Skin epidermis (tissue), 12 donors: ENCODE measurements around the gene MPDU1.
A peak's percentile ranks its signal among the peaks of the same experiment; 100 is the strongest.

Experiments used
- H3K27ac ChIP-seq, 21 experiments: fragments of 200-600 bp; sonication (generic) in 11 of 21; one replicate each; pipeline ENCODE4 v1.5.0; 2020; ENCODE audit warnings: mild to moderate bottlenecking in 3 of 21, inconsistent platforms in 2 of 21, moderate library complexity in 2 of 21
- H3K4me3 ChIP-seq, 7 experiments: fragments of 200-600 bp; sonication (generic) in 2 of 7; one replicate each; pipeline ENCODE4 v1.5.0; 2020; ENCODE audit warnings: inconsistent platforms in 2 of 7, mild to moderate bottlenecking in 2 of 7, moderate library complexity in 1 of 7

Gene MPDU1

GRCh38 chr17:7583253-7584109 lies at the start of gene MPDU1:
Gene MPDU1 (plus strand): TSS chr17:7583852. CDS start chr17:7583863, 11 bp downstream.
- Histone ChIP-seq H3K27ac (peak within 1 kb of the TSS; percentile 68 to 99 (median 93)), H3K4me3 (peak within 1 kb of the TSS; percentile 32 to 57 (median 46))

GRCh38 chr17:7538050-7538449 lies 45.6 kb upstream of the MPDU1 start:
- Histone ChIP-seq H3K27ac (no peak overlapping the region), H3K4me3 (no peak overlapping the region)

- Histone ChIP-seq H3K27ac (no peak overlapping the region), H3K4me3 (no peak overlapping the region)
Measured at GRCh38 chr17:7538891-7539545, 44.6 kb upstream of the MPDU1 start.

GRCh38 chr17:7541074-7541621 lies 42.5 kb upstream of the MPDU1 start:
- Histone ChIP-seq H3K27ac (no peak overlapping the region), H3K4me3 (no peak overlapping the region)

- H3K27ac ChIP-seq: no peak overlapping the region
Measured at GRCh38 chr17:7544911-7545310, 38.7 kb upstream of the MPDU1 start.

GRCh38 chr17:7548585-7549400 lies 34.9 kb upstream of the MPDU1 start, which contains the start of gene TNFSF12:
Gene TNFSF12 (plus strand): TSS chr17:7549058. CDS start chr17:7549154, 96 bp downstream.
- H3K27ac ChIP-seq: peak within 1 kb of the TSS; percentile 64 to 99 (median 92)

More at GRCh38 chr17:7544911-7545310, 38.7 kb upstream of the MPDU1 start:
- no peak overlapping the region for H3K4me3 ChIP-seq

GRCh38 chr17:7549401-7550055 lies 34.1 kb upstream of the MPDU1 start:
- peak overlapping the region; percentile 64 to 99 (median 92) for H3K27ac ChIP-seq
- peak overlapping the region; percentile 36 to 67 (median 54) for H3K4me3 ChIP-seq

More at GRCh38 chr17:7548585-7549400, 34.9 kb upstream of the MPDU1 start, which contains the start of gene TNFSF12:
- peak within 1 kb of the TSS; percentile 36 to 67 (median 54) for H3K4me3 ChIP-seq

- peak overlapping the region in 13 of 21 experiments; percentile 18 to 99 (median 92) for H3K27ac ChIP-seq
- H3K4me3 ChIP-seq: no peak overlapping the region
Measured at GRCh38 chr17:7550344-7550743, 33.3 kb upstream of the MPDU1 start.

GRCh38 chr17:7551396-7551795 lies 32.3 kb upstream of the MPDU1 start:
- H3K27ac ChIP-seq: peak overlapping the region in 9 of 21 experiments; percentile 2 to 93 (median 55)
- no peak overlapping the region for H3K4me3 ChIP-seq

- H3K4me3 ChIP-seq: no peak overlapping the region
Measured at GRCh38 chr17:7552621-7553051, 31.0 kb upstream of the MPDU1 start.

GRCh38 chr17:7553356-7553755 lies 30.3 kb upstream of the MPDU1 start:
- H3K4me3 ChIP-seq: no peak overlapping the region
- peak overlapping the region in 17 of 21 experiments; percentile 10 to 87 (median 61) for H3K27ac ChIP-seq

More at GRCh38 chr17:7552621-7553051, 31.0 kb upstream of the MPDU1 start:
- peak overlapping the region in 14 of 21 experiments; percentile 34 to 80 (median 58) for H3K27ac ChIP-seq

- H3K4me3 ChIP-seq: no peak overlapping the region
- peak overlapping the region in 1 of 21 experiments; percentile 18 for H3K27ac ChIP-seq
Measured at GRCh38 chr17:7555320-7555948, 28.2 kb upstream of the MPDU1 start.

- H3K27ac ChIP-seq: peak overlapping the region in 12 of 21 experiments; percentile 83 to 98 (median 94)
Measured at GRCh38 chr17:7556627-7557026, 27.0 kb upstream of the MPDU1 start.

GRCh38 chr17:7557147-7557764 lies 26.4 kb upstream of the MPDU1 start:
- Histone ChIP-seq H3K4me3 (no peak overlapping the region), H3K27ac (peak overlapping the region in 19 of 21 experiments; percentile 69 to 98 (median 91))

More at GRCh38 chr17:7556627-7557026, 27.0 kb upstream of the MPDU1 start:
- no peak overlapping the region for H3K4me3 ChIP-seq

- peak overlapping the region; percentile 57 to 98 (median 90) for H3K27ac ChIP-seq
- H3K4me3 ChIP-seq: peak overlapping the region in 6 of 7 experiments; percentile 2 to 74 (median 20)
Measured at GRCh38 chr17:7557775-7558543, 25.7 kb upstream of the MPDU1 start.

- Histone ChIP-seq H3K4me3 (peak within 1 kb of the TSS; percentile 5 to 74 (median 16)), H3K27ac (peak within 1 kb of the TSS; percentile 57 to 98 (median 90))
Measured at GRCh38 chr17:7558544-7559319, 24.9 kb upstream of the MPDU1 start, which contains the start of gene TNFSF13. Gene TNFSF13 (plus strand): TSS chr17:7558750. CDS start chr17:7559040, 290 bp downstream.
